HK-2 (cell line): ENCODE data around the gene ITM2B.
"Not testable (repeated sequence)": the region's sequence is repeated elsewhere in the genome, so short reads cannot be mapped to it uniquely, and the experiment has no call there.

Source experiments
- DNase-seq: peaks from one replicate; pipeline ENCODE4 v3.0.0-alpha.2; 2018; ENCODE audit not compliant: unreplicated experiment

The ITM2B gene

GRCh38 chr13:48224701-48225100, 8.3 kb upstream of the ITM2B start:
- no peak for DNase-seq

- no peak for DNase-seq
These were observed 2.5 kb upstream of the ITM2B start for GRCh38 chr13:48230541-48230940.

- no peak for DNase-seq
These were observed 1.9 kb upstream of the ITM2B start for GRCh38 chr13:48231080-48231479.

- no peak for DNase-seq
These were observed 1.1 kb upstream of the ITM2B start for GRCh38 chr13:48231933-48232332.

GRCh38 chr13:48232420-48233045, 473 bp upstream of the ITM2B start:
- no peak for DNase-seq

- DNase-seq = no peak
These were observed 983 bp downstream of the ITM2B start for GRCh38 chr13:48233889-48234488.

GRCh38 chr13:48234566-48235340, 1.7 kb downstream of the ITM2B start:
- DNase-seq = no peak

- no peak for DNase-seq
These were observed 2.5 kb downstream of the ITM2B start for GRCh38 chr13:48235341-48236135.

- DNase-seq = no peak
These were observed 3.7 kb downstream of the ITM2B start for GRCh38 chr13:48236528-48237353.

GRCh38 chr13:48239369-48239768, 6.4 kb downstream of the ITM2B start:
- not testable (repeated sequence) for DNase-seq

GRCh38 chr13:48241651-48242050, 8.6 kb downstream of the ITM2B start:
- no peak for DNase-seq

- no peak for DNase-seq
These were observed 9.7 kb downstream of the ITM2B start for GRCh38 chr13:48242677-48243076.

GRCh38 chr13:48244159-48244558, 11.2 kb downstream of the ITM2B start:
- DNase-seq = no peak

- DNase-seq = no peak
These were observed 13.1 kb downstream of the ITM2B start for GRCh38 chr13:48246102-48246501.

- DNase-seq = no peak
These were observed 16.0 kb downstream of the ITM2B start for GRCh38 chr13:48249018-48249417.

- no peak for DNase-seq
These were observed 18.6 kb downstream of the ITM2B start for GRCh38 chr13:48251611-48252081.

- no peak for DNase-seq
These were observed 19.2 kb downstream of the ITM2B start for GRCh38 chr13:48252176-48252575.

GRCh38 chr13:48253849-48254248, 20.8 kb downstream of the ITM2B start:
- no peak for DNase-seq

GRCh38 chr13:48255090-48255489, 22.1 kb downstream of the ITM2B start:
- DNase-seq = no peak

- DNase-seq = no peak
These were observed 22.9 kb downstream of the ITM2B start for GRCh38 chr13:48255954-48256353.

- DNase-seq = no peak
These were observed 25.0 kb downstream of the ITM2B start for GRCh38 chr13:48258002-48258401.
